Left hindlimb (tissue), 1 donor: ENCODE results near the gene LINC00632.
"Not testable (repeated sequence)": the region's sequence is repeated elsewhere in the genome, so short reads cannot be mapped to it uniquely, and the experiment has no call there.

Source experiments
- DNase-seq: peaks from one replicate; pipeline ENCODE4 v3.0.0-alpha.2; 2018

LINC00632 gene

GRCh38 chrX:140709421-140709846 is at the start of gene LINC00632:
TSS of gene LINC00632 (plus strand) at chrX:140709759.
- DNase-seq, result no peak

- DNase-seq, result no peak
Observed at GRCh38 chrX:140661643-140662042, 47.9 kb upstream of the LINC00632 start.

GRCh38 chrX:140664939-140665338 is 44.6 kb upstream of the LINC00632 start:
- DNase-seq, result no peak

- DNase-seq, result no peak
Observed at GRCh38 chrX:140672840-140673731, 36.5 kb upstream of the LINC00632 start.

- no peak for DNase-seq
Observed at GRCh38 chrX:140687706-140688105, 21.9 kb upstream of the LINC00632 start.

GRCh38 chrX:140691596-140691995 is 18.0 kb upstream of the LINC00632 start:
- DNase-seq, result not testable (repeated sequence)

GRCh38 chrX:140697618-140698017 is 11.9 kb upstream of the LINC00632 start:
- DNase-seq, result no peak

GRCh38 chrX:140701480-140701879 is 8.1 kb upstream of the LINC00632 start:
- DNase-seq, result no peak

GRCh38 chrX:140710710-140711109 is 1.2 kb downstream of the LINC00632 start:
- DNase-seq, result peak; percentile 66

- DNase-seq, result no peak
Observed at GRCh38 chrX:140711894-140712293, 2.3 kb downstream of the LINC00632 start.

GRCh38 chrX:140712413-140713173 is 3.0 kb downstream of the LINC00632 start:
- DNase-seq, result peak; percentile 93

- no peak for DNase-seq
Observed at GRCh38 chrX:140713174-140713539, 3.6 kb downstream of the LINC00632 start.

GRCh38 chrX:140715787-140716186 is 6.2 kb downstream of the LINC00632 start:
- DNase-seq, result no peak

GRCh38 chrX:140723121-140723715 is 13.7 kb downstream of the LINC00632 start:
- no peak for DNase-seq

GRCh38 chrX:140724309-140724708 is 14.8 kb downstream of the LINC00632 start:
- no peak for DNase-seq

GRCh38 chrX:140724736-140725135 is 15.2 kb downstream of the LINC00632 start:
- no peak for DNase-seq

- DNase-seq, result no peak
Observed at GRCh38 chrX:140725500-140725899, 15.9 kb downstream of the LINC00632 start.

- no peak for DNase-seq
Observed at GRCh38 chrX:140733766-140734342, 24.3 kb downstream of the LINC00632 start.

GRCh38 chrX:140744085-140744484 is 34.5 kb downstream of the LINC00632 start:
- DNase-seq, result no peak

GRCh38 chrX:140756941-140757340 is 47.4 kb downstream of the LINC00632 start:
- DNase-seq, result no peak

- DNase-seq, result peak; percentile 59
Observed at GRCh38 chrX:140762061-140762460, 52.5 kb downstream of the LINC00632 start.

- peak; percentile 82 for DNase-seq
Observed at GRCh38 chrX:140764401-140764919, 54.9 kb downstream of the LINC00632 start.
